HepG2 (cell line): ENCODE data around the gene LCE1E. TPM values are rescaled to one million over a fixed set of nuclear protein-coding genes. Genes with fewer than 3 reads are reported as not detected.

ENCODE experiments used
- ATAC-seq: fragments of 200-7000 bp; cut with Tn5 transposase; 3 replicates; pipeline ENCODE4 v1.9.1; 2020; ENCODE audit warnings: mild to moderate bottlenecking, moderate library complexity
- BruUV-seq: library from RNA; stranded (reverse); fragments of 400-500 nt; replicated peaks from 2 replicates; lab custom pipeline; 2021; lab: Mats Ljungman, UMichigan
- CTCF ChIA-PET: fragments of 300-600 bp; formaldehyde crosslinking; extraction: SDS; loops from one replicate; lab custom pipeline; 2021; ENCODE audit warnings: low total read pairs, inconsistent platforms, low intra/inter-chr PET ratio; lab: Yijun Ruan, JAX
- POLR2A ChIA-PET: fragments of 350-600 bp; sonication (Branson Sonifier 250); formaldehyde crosslinking; loops from one replicate; lab custom pipeline; 2020; ENCODE audit warnings: antibody characterized with exemption, inconsistent platforms; lab: Yijun Ruan, JAX
- DNase-seq: peaks from one replicate; pipeline ENCODE4 v3.0.0-alpha.2; 2015; ENCODE audit warnings: low spot score
- FAIRE-seq: peaks from 3 replicates; lab custom pipeline; 2011; peaks lifted over from hg19 to GRCh38; lab: Jason Lieb, UNC
- H2AFZ ChIP-seq: one replicate; pipeline ENCODE4 v1.6.1; 2011; ENCODE audit warnings: low read length, inconsistent platforms
- H3K27ac ChIP-seq: fragments of 300-600 bp; 3 replicates; pipeline ENCODE4 v1.8.0; 2011; ENCODE audit warnings: mixed run types, mild to moderate bottlenecking, mixed read lengths, low read length, inconsistent platforms; ENCODE audit not compliant: insufficient read depth; ENCODE audit errors: extremely low read length
- H3K27me3 ChIP-seq, 2 experiments: fragments of 200-600 bp in 1 of 2; 2 replicates in 1 of 2; 3 replicates in 1 of 2; pipeline versions ENCODE4 v1.6.0 to v1.8.0; 2011; ENCODE audit warnings: low read length in 2 of 2, mild to moderate bottlenecking in 2 of 2, moderate library complexity in 2 of 2, inconsistent platforms in 1 of 2; ENCODE audit not compliant: insufficient read depth in 2 of 2, control insufficient read depth in 1 of 2
- H3K36me3 ChIP-seq, 2 experiments: fragments of 200-600 bp in 1 of 2; replicated peaks in 1 of 2; 2 replicates in 1 of 2; 3 replicates in 1 of 2; pipeline versions ENCODE4 v1.5.1 to v1.8.0; 2011; ENCODE audit warnings: low read length in 2 of 2, inconsistent platforms in 1 of 2; ENCODE audit not compliant: insufficient read depth in 2 of 2, control insufficient read depth in 1 of 2
- H3K4me1 ChIP-seq: 2 replicates; pipeline ENCODE4 v1.5.1; 2012; ENCODE audit warnings: low read length, inconsistent platforms; ENCODE audit not compliant: insufficient read depth
- H3K4me2 ChIP-seq: 2 replicates; pipeline ENCODE4 v1.6.0; 2011; ENCODE audit warnings: low read depth, low read length, inconsistent platforms
- H3K4me3 ChIP-seq, 3 experiments: fragments of 200-600 bp in 1 of 3; sonication (generic), shearing (Covaris generic) in 1 of 3; replicated peaks in 1 of 3; 2 replicates each; pipeline ENCODE4 v1.5.1; 2011 to 2016; ENCODE audit warnings: low read length in 3 of 3, inconsistent platforms in 2 of 3, low read depth in 2 of 3, mild to moderate bottlenecking in 2 of 3, control low read depth in 1 of 3, mixed read lengths in 1 of 3; ENCODE audit not compliant: insufficient read depth in 1 of 3
- H3K79me2 ChIP-seq: one replicate; pipeline ENCODE4 v1.6.1; 2011; ENCODE audit warnings: low read length, inconsistent platforms; ENCODE audit not compliant: insufficient read depth
- H3K9ac ChIP-seq: 2 replicates; pipeline ENCODE4 v1.6.0; 2011; ENCODE audit warnings: mild to moderate bottlenecking, low read depth, low read length, inconsistent platforms; ENCODE audit not compliant: insufficient read depth
- H3K9me3 ChIP-seq: 2 replicates; pipeline ENCODE4 v1.5.1; 2012; ENCODE audit warnings: mild to moderate bottlenecking, low read length
- H4K20me1 ChIP-seq: 2 replicates; pipeline ENCODE4 v1.6.0; 2011; ENCODE audit warnings: inconsistent platforms, mild to moderate bottlenecking, low read length, moderate library complexity; ENCODE audit not compliant: insufficient read depth
- BORCS8-MEF2B ChIP-seq: sonication (generic); formaldehyde crosslinking; IDR thresholded peaks from 2 replicates; pipeline ENCODE4 v1.8.0; 2022; ENCODE audit warnings: mild to moderate bottlenecking, missing genetic modification reagents
- E2F1 ChIP-seq: sonication (generic); formaldehyde crosslinking; IDR thresholded peaks from 2 replicates; pipeline ENCODE4 v1.5.0; 2020; ENCODE audit warnings: missing genetic modification reagents
- SMARCC2 ChIP-seq: fragments of 450-650 bp; IDR thresholded peaks from 2 replicates; pipeline ENCODE4 v1.6.1; 2017; ENCODE audit warnings: antibody characterized with exemption, mild to moderate bottlenecking
- ZC3H13 ChIP-seq: sonication (generic); formaldehyde crosslinking; IDR thresholded peaks from 2 replicates; pipeline ENCODE4 v1.8.1; 2023; ENCODE audit warnings: mild to moderate bottlenecking, missing genetic modification reagents, moderate library complexity
- ZNF503 ChIP-seq: sonication (generic); formaldehyde crosslinking; IDR thresholded peaks from 2 replicates; pipeline ENCODE4 v1.4.0; 2020; ENCODE audit warnings: missing genetic modification reagents
- ZNF574 ChIP-seq: sonication (generic); formaldehyde crosslinking; IDR thresholded peaks from 2 replicates; pipeline ENCODE4 v1.4.0; 2020; ENCODE audit warnings: missing genetic modification reagents
- ZNF781 ChIP-seq: sonication (generic); formaldehyde crosslinking; IDR thresholded peaks from 2 replicates; pipeline ENCODE4 v1.5.1; 2020; ENCODE audit warnings: borderline replicate concordance, mild to moderate bottlenecking, missing genetic modification reagents; ENCODE audit errors: not compliant biosample characterization
- ZNF883 ChIP-seq: sonication (generic); formaldehyde crosslinking; IDR thresholded peaks from 2 replicates; pipeline ENCODE4 v1.5.1; 2020; ENCODE audit warnings: mild to moderate bottlenecking, missing genetic modification reagents; ENCODE audit errors: not compliant biosample characterization
- WGBS: methylation state at CpG from one replicate; pipeline ENCODE4 v1.1.6; 2017; ENCODE audit warnings: low lambda C conversion rate; 5-methylcytosine and 5-hydroxymethylcytosine counted together
- in situ Hi-C: cut with HindIII; loops from 2 replicates; pipeline ENCODE4 v1.10.0; 2017; ENCODE audit warnings: low pct_unique_long_range_greater_than_20kb; ENCODE audit not compliant: extremely low pct_ligation_motif_present
- intact Hi-C: fragments of 100-400 bp; cut with micrococcal nuclease; formaldehyde crosslinking; loops from one replicate; pipeline ENCODE4 v1.10.0; 2022; ENCODE audit not compliant: unreplicated experiment
- polyA plus RNA-seq, 8 experiments: library from polyadenylated mRNA; depleted of rRNA in 3 of 8; stranded (reverse) in 7 of 8; unstranded in 1 of 8; fragments of >200 nt; fragmentation: Illumina TruSeq in 4 of 8; extraction: Trizol in 4 of 8; gene quantifications; 2 replicates each; pipeline versions ENCODE4 v1.2.1 to v1.2.3, GENCODE V29; 2011 to 2016; ENCODE audit warnings: low read depth in 4 of 8, missing spikeins in 1 of 8, mixed read lengths in 1 of 8; ENCODE audit not compliant: insufficient read depth in 1 of 8
- total RNA-seq, 5 experiments: library from RNA; depleted of rRNA; stranded (reverse); fragments of >200 nt; fragmentation: Illumina TruSeq; extraction: Trizol; gene quantifications; 2 replicates each; pipeline ENCODE4 v1.2.3, GENCODE V29; 2016; ENCODE audit warnings: low read depth in 1 of 5
- TF ChIP-seq, protein P1 (sequence below): sonication (generic); formaldehyde crosslinking; conservative IDR thresholded peaks from 2 replicates; pipeline ENCODE4 v1.8.1; 2023; ENCODE audit warnings: missing genetic modification reagents
- TF ChIP-seq, protein P2 (sequence below), 2 experiments: sonication (generic) in 1 of 2; formaldehyde crosslinking in 1 of 2; IDR thresholded peaks; 2 replicates each; pipeline versions ENCODE4 v1.6.1 to v1.9.0; 2014 to 2022; ENCODE audit warnings: antibody characterized with exemption in 1 of 2, borderline replicate concordance in 1 of 2, inconsistent platforms in 1 of 2, low read depth in 1 of 2, missing genetic modification reagents in 1 of 2

Gene LCE1E
- total and polyA plus RNA-seq, 2 of the 13 experiments (the other 11 are each of a cell fraction or from before 2014, with no cell fraction given) = 0.12 TPM; not detected in 1

GRCh38 chr1:152774875-152775274, 11.2 kb upstream of the LCE1E start, which contains the start of gene LCE1F:
TSS of gene LCE1F (plus strand) at chr1:152775140. CDS start at chr1:152776372, 1,232 bp downstream.
- CTCF ChIA-PET = no interaction called here
- no peaks in the 10 kb centered on the region for H3K79me2 ChIP-seq
- H3K27ac ChIP-seq = no peak within 1 kb of the TSS
- no peak within 1 kb of the TSS for H2AFZ ChIP-seq
- no peak within 1 kb of the TSS for H3K4me3 ChIP-seq
- no peak within 1 kb of the TSS for H3K4me2 ChIP-seq
- intact Hi-C loops = no loop called here
- no peaks in the 10 kb centered on the region for H3K4me1 ChIP-seq
- no peak within 1 kb of the TSS for H3K9ac ChIP-seq
- no peaks in the 10 kb centered on the region for H3K36me3 ChIP-seq
- H4K20me1 ChIP-seq = no peaks in the 10 kb centered on the region
- ATAC-seq (peak; percentile 74; the same call in 2 of the 3 replicates), FAIRE-seq (no peak), DNase-seq (peak; percentile 8)
- WGBS = 2% methylated on average over 6 of the region's 6 CpGs
- no peaks in the 10 kb centered on the region for H3K27me3 ChIP-seq
- BruUV-seq = no TSS peak
- in situ Hi-C loops = no loop called here
- H3K9me3 ChIP-seq = no peaks in the 10 kb centered on the region
- POLR2A ChIA-PET = no interaction called here
- TF ChIP-seq E2F1 (CRISPR knock-in tag) (no peak), ZNF574 (CRISPR knock-in tag) (no peak), ZNF503 (no peak), SMARCC2 (no peak), ZNF781 (CRISPR knock-in tag) (no peak), BORCS8-MEF2B (CRISPR knock-in tag) (no peak), ZC3H13 (no peak), ZNF883 (CRISPR knock-in tag) (no peak)
- TF ChIP-seq, protein P1, sequence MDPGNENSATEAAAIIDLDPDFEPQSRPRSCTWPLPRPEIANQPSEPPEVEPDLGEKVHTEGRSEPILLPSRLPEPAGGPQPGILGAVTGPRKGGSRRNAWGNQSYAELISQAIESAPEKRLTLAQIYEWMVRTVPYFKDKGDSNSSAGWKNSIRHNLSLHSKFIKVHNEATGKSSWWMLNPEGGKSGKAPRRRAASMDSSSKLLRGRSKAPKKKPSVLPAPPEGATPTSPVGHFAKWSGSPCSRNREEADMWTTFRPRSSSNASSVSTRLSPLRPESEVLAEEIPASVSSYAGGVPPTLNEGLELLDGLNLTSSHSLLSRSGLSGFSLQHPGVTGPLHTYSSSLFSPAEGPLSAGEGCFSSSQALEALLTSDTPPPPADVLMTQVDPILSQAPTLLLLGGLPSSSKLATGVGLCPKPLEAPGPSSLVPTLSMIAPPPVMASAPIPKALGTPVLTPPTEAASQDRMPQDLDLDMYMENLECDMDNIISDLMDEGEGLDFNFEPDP (CRISPR knock-in tag) = no peak
- TF ChIP-seq, protein P2, sequence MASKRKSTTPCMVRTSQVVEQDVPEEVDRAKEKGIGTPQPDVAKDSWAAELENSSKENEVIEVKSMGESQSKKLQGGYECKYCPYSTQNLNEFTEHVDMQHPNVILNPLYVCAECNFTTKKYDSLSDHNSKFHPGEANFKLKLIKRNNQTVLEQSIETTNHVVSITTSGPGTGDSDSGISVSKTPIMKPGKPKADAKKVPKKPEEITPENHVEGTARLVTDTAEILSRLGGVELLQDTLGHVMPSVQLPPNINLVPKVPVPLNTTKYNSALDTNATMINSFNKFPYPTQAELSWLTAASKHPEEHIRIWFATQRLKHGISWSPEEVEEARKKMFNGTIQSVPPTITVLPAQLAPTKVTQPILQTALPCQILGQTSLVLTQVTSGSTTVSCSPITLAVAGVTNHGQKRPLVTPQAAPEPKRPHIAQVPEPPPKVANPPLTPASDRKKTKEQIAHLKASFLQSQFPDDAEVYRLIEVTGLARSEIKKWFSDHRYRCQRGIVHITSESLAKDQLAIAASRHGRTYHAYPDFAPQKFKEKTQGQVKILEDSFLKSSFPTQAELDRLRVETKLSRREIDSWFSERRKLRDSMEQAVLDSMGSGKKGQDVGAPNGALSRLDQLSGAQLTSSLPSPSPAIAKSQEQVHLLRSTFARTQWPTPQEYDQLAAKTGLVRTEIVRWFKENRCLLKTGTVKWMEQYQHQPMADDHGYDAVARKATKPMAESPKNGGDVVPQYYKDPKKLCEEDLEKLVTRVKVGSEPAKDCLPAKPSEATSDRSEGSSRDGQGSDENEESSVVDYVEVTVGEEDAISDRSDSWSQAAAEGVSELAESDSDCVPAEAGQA (IDR thresholded peaks at IDR 0.05; ENCODE audit: low read depth) = no peak
- TF ChIP-seq, protein P2 (CRISPR knock-in tag; IDR thresholded peaks at IDR 0.05; ENCODE audit: borderline replicate concordance) = no peak
